Liver (tissue), 9 donors: ENCODE measurements around the gene CFAP97. TPM values are rescaled to one million over a fixed set of nuclear protein-coding genes. Genes with fewer than 3 reads are reported as not detected.
A peak's percentile ranks its signal among the peaks of the same experiment; 100 is the strongest.

Source experiments
- DNase-seq: peaks from one replicate; pipeline ENCODE4 v3.0.0-alpha.2; 2017; ENCODE audit warnings: low spot score
- H3K27ac ChIP-seq, 2 donors: one replicate each; pipeline ENCODE4 v1.7.0; 2013; ENCODE audit warnings: inconsistent platforms in 2 of 2, low read length in 2 of 2, control low read depth in 1 of 2, low read depth in 1 of 2, mild to moderate bottlenecking in 1 of 2
- H3K27me3 ChIP-seq, 4 donors: one replicate each; pipeline versions ENCODE4 v1.6.1 to v1.7.0; 2013; ENCODE audit warnings: low read length in 3 of 4, inconsistent platforms in 1 of 4, mild to moderate bottlenecking in 1 of 4, moderate library complexity in 1 of 4; ENCODE audit not compliant: control insufficient read depth in 4 of 4, insufficient read depth in 4 of 4
- H3K36me3 ChIP-seq, 4 donors: one replicate each; pipeline versions ENCODE4 v1.6.1 to v1.7.0; 2013; ENCODE audit warnings: low read length in 3 of 4, mild to moderate bottlenecking in 3 of 4, low read depth in 1 of 4, moderate library complexity in 1 of 4; ENCODE audit not compliant: control insufficient read depth in 4 of 4, insufficient read depth in 3 of 4
- H3K4me1 ChIP-seq, 4 donors: one replicate each; pipeline versions ENCODE4 v1.6.1 to v1.7.0; 2013; ENCODE audit warnings: low read length in 3 of 4, mild to moderate bottlenecking in 3 of 4, moderate library complexity in 1 of 4; ENCODE audit not compliant: control insufficient read depth in 4 of 4, insufficient read depth in 4 of 4
- H3K4me3 ChIP-seq, 3 donors: one replicate each; pipeline versions ENCODE4 v1.6.1 to v1.7.0; 2013; ENCODE audit warnings: low read length in 3 of 3, control low read depth in 1 of 3, low read depth in 1 of 3, mild to moderate bottlenecking in 1 of 3
- H3K9ac ChIP-seq, 2 donors: one replicate each; pipeline ENCODE4 v1.7.0; 2013; ENCODE audit warnings: low read length in 2 of 2, mild to moderate bottlenecking in 2 of 2, moderate library complexity in 2 of 2, control low read depth in 1 of 2, low read depth in 1 of 2
- H3K9me3 ChIP-seq, 4 donors: one replicate each; pipeline versions ENCODE4 v1.6.1 to v1.7.0; 2013; ENCODE audit warnings: low read length in 3 of 4; ENCODE audit not compliant: control insufficient read depth in 4 of 4
- ATF3 ChIP-seq: IDR thresholded peaks from 2 replicates; pipeline ENCODE4 v1.6.1; 2016; ENCODE audit warnings: antibody characterized with exemption
- CTCF ChIP-seq: fragments of 150-350 bp; IDR thresholded peaks from 2 replicates; pipeline ENCODE4 v1.5.1; 2017; ENCODE audit warnings: improper control_type of control experiment, low read depth, low read length; ENCODE audit not compliant: missing input control
- EGR1 ChIP-seq, 2 donors: IDR thresholded peaks; 2 replicates each; pipeline ENCODE4 v1.6.1; 2016 to 2018; ENCODE audit warnings: antibody characterized with exemption in 2 of 2, low read depth in 2 of 2
- FOXA2 ChIP-seq: IDR thresholded peaks from 2 replicates; pipeline ENCODE4 v1.6.1; 2016; ENCODE audit warnings: antibody characterized with exemption
- GABPA ChIP-seq, 2 donors: IDR thresholded peaks in 1 of 2; conservative IDR thresholded peaks in 1 of 2; 2 replicates each; pipeline ENCODE4 v1.6.1; 2016; ENCODE audit warnings: antibody characterized with exemption in 2 of 2, mild to moderate bottlenecking in 1 of 2, moderate library complexity in 1 of 2
- HNF4A ChIP-seq, 2 donors: conservative IDR thresholded peaks; 2 replicates each; pipeline ENCODE4 v1.6.1; 2016; ENCODE audit warnings: antibody characterized with exemption in 2 of 2, mild to moderate bottlenecking in 2 of 2
- HNF4G ChIP-seq: IDR thresholded peaks from 2 replicates; pipeline ENCODE4 v1.6.1; 2016; ENCODE audit warnings: antibody characterized with exemption
- JUND ChIP-seq, 2 donors: IDR thresholded peaks; 2 replicates each; pipeline ENCODE4 v1.6.1; 2016; ENCODE audit warnings: antibody characterized with exemption in 2 of 2
- NR2F2 ChIP-seq: IDR thresholded peaks from 2 replicates; pipeline ENCODE4 v1.6.1; 2016; ENCODE audit warnings: antibody characterized with exemption
- RAD21 ChIP-seq, 2 donors: IDR thresholded peaks; 2 replicates each; pipeline ENCODE4 v1.6.1; 2016; ENCODE audit warnings: antibody characterized with exemption in 2 of 2, mild to moderate bottlenecking in 2 of 2
- REST ChIP-seq: IDR thresholded peaks from 2 replicates; pipeline ENCODE4 v1.6.1; 2016; ENCODE audit warnings: antibody characterized with exemption, mild to moderate bottlenecking
- RXRA ChIP-seq, 2 donors: IDR thresholded peaks; 2 replicates each; pipeline ENCODE4 v1.6.1; 2017 to 2018; ENCODE audit warnings: antibody characterized with exemption in 2 of 2, mild to moderate bottlenecking in 1 of 2
- TAF1 ChIP-seq: conservative IDR thresholded peaks from 2 replicates; pipeline ENCODE4 v1.6.1; 2016; ENCODE audit warnings: antibody characterized with exemption, mild to moderate bottlenecking
- YY1 ChIP-seq: IDR thresholded peaks from 2 replicates; pipeline ENCODE4 v1.6.1; 2016; ENCODE audit warnings: antibody characterized with exemption, mild to moderate bottlenecking
- ZBTB33 ChIP-seq: IDR thresholded peaks from 2 replicates; pipeline ENCODE4 v1.6.1; 2016; ENCODE audit warnings: antibody characterized with exemption
- WGBS: extraction: QIAGEN DNeasy Blood & Tissue Kit; methylation state at CpG from one replicate; pipeline ENCODE4 v1.1.7; 2013; 5-methylcytosine and 5-hydroxymethylcytosine counted together
- polyA plus RNA-seq, 2 donors: library from polyadenylated mRNA; stranded (reverse) in 1 of 2; unstranded in 1 of 2; fragments of 200-250 nt in 1 of 2; fragments of >200 nt in 1 of 2; fragmentation: Nextera tagmentation in 1 of 2; extraction: Ambion mirVana in 1 of 2; gene quantifications; one replicate each; pipeline versions ENCODE4 v1.2.1 to v1.2.3, GENCODE V29; 2013 to 2015
- total RNA-seq, 2 donors: library from RNA; depleted of rRNA; stranded (reverse); fragments of >200 nt; gene quantifications; one replicate each; pipeline ENCODE4 v1.2.3, GENCODE V29; 2014
- donor health status: healthy.
- donor health status: healthy.
- donor health status: healthy.
- donor health status: healthy.
- donor health status: healthy.

CFAP97 gene
- total and polyA plus RNA-seq, 4 donors: 7.5 to 30.9 (median 18.7) TPM

- no peak overlapping the region for H3K27ac ChIP-seq
- H3K9me3 ChIP-seq: no peaks in the 10 kb centered on the region
- no peaks in the 10 kb centered on the region for H3K4me1 ChIP-seq
- H3K36me3 ChIP-seq: no peaks in the 10 kb centered on the region
- no peak for DNase-seq
- no peak for TF ChIP-seq GABPA (IDR thresholded peaks at IDR 0.05 in 1 of 2, conservative IDR thresholded peaks at IDR 0.05 in 1 of 2)
- TF ChIP-seq CTCF: peak; percentile 73
- TF ChIP-seq EGR1 (IDR thresholded peaks at IDR 0.05; ENCODE audit: low read depth in 2 of 2): no peak
- TF ChIP-seq JUND (IDR thresholded peaks at IDR 0.05): no peak
- TF ChIP-seq HNF4A (conservative IDR thresholded peaks at IDR 0.05): no peak
- no peak for TF ChIP-seq ATF3
- TF ChIP-seq NR2F2: no peak
- TF ChIP-seq TAF1: no peak
- peak; percentile 91 to 93 for TF ChIP-seq RAD21 (IDR thresholded peaks at IDR 0.05)
- TF ChIP-seq FOXA2: no peak
- no peak for TF ChIP-seq REST
- no peak for TF ChIP-seq ZBTB33
- TF ChIP-seq HNF4G: no peak
- no peaks in the 10 kb centered on the region for H3K27me3 ChIP-seq
- WGBS: 38% methylated on average over 3 of the region's 3 CpGs
- no peak overlapping the region for H3K4me3 ChIP-seq
- H3K9ac ChIP-seq: no peak overlapping the region
Measured at GRCh38 chr4:185134307-185134869, 69.4 kb downstream of the CFAP97 start.

- Histone ChIP-seq H3K4me3 (peak overlapping the region; percentile 32 to 68 (median 59)), H3K9me3 (no peaks in the 10 kb centered on the region), H3K27me3 (no peaks in the 10 kb centered on the region), H3K9ac (peak overlapping the region in 1 of 2 donors; percentile 38), H3K4me1 (peaks cover 1 to 19% (median 12%) of the 10 kb centered on the region in 4 donors), H3K36me3 (no peaks in the 10 kb centered on the region), H3K27ac (peak overlapping the region in 1 of 2 donors; percentile 20)
- 5% methylated on average over 74 of the region's 74 CpGs for WGBS
- no peak for DNase-seq
- TF ChIP-seq ATF3 (no peak), HNF4G (no peak), JUND (IDR thresholded peaks at IDR 0.05) (no peak), YY1 (no peak), EGR1 (IDR thresholded peaks at IDR 0.05; ENCODE audit: low read depth in 2 of 2) (no peak), CTCF (no peak), TAF1 (no peak), RXRA (IDR thresholded peaks at IDR 0.05) (no peak), GABPA (IDR thresholded peaks at IDR 0.05 in 1 of 2, conservative IDR thresholded peaks at IDR 0.05 in 1 of 2) (no peak), ZBTB33 (no peak), FOXA2 (no peak), NR2F2 (no peak)
Measured at GRCh38 chr4:185128272-185129119, 75.3 kb downstream of the CFAP97 start.
